ENCODE results near the gene CDC34.

Gene CDC34

DNA sequence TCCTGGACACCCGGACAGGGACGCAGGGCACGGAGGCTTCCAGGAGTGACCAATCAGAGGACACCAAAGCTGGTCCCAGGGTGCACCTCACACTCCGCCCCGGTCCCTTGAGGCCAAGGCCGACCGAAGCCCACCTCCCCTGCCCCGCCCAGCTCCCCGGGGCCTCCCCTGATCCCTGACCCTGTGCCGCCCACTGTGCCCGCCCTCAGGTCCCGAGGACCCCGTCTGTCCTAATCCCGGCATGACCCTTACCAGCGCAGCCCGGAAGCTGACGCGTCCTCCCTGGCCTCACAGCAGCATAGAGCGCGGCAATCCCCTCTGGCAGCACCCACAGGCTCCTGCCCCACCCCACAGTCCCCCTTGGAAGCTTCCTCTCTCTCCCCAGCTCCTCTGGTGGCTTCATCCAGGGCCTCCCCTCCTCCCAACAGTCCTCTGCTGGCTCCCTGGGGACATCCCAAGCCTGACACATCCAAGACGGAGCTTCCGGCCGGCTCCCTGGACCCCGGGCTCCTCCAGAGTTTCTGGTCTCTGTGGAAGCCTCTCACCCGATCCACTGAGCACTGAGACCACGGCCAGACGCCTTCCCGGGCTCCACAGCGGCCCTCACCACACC lies 7.4 kb upstream of the CDC34 start:
- peak; percentile 37 for DNase-seq

DNA sequence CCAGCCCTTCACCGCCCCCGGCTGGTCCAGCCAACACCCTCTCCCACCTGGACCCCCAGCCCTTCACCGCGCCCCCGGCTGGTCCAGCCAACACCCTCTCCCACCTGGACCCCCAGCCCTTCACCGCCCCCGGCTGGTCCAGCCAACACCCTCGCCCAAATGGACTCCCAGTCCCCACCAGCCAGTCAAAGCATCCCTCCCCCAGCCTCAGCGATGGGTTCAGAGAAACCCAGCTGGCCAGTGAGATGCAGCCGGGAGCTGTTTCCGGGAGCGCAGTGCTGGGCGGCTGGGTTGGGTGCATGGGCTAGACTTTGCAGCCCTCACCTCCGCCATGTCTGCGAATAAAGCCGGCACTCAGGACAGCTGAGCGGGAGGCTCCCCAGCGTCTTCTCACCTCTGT lies 6.5 kb upstream of the CDC34 start:
- no peak for DNase-seq

DNA sequence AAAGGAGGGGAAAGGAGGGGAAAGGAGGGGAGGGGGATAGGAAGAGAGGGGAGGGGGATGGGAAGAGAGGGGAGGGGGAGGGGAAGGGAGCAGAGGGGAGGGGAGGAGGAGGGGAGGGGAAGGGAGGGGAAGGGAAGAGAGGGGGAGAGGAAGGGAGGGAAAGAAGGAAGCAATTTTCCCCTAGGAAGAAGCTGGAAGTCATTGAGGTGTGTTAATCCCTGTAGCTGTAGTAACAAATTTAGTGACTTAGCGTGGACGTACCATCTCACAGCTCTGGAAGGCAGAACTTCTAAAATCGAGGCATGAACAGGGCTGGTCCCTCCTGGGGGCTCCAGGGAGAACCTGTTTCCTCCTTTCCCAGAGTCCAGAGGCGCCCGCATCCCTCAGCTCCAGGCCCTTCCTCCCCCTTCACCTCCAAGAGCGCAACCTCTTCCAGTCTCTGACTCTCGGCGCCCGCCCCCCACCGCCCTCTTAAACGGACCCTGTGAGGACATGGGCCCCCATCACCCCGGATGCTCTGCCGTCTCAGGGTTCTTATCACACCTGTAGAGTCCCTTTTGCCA lies 5.6 kb upstream of the CDC34 start:
- no peak for DNase-seq

DNA sequence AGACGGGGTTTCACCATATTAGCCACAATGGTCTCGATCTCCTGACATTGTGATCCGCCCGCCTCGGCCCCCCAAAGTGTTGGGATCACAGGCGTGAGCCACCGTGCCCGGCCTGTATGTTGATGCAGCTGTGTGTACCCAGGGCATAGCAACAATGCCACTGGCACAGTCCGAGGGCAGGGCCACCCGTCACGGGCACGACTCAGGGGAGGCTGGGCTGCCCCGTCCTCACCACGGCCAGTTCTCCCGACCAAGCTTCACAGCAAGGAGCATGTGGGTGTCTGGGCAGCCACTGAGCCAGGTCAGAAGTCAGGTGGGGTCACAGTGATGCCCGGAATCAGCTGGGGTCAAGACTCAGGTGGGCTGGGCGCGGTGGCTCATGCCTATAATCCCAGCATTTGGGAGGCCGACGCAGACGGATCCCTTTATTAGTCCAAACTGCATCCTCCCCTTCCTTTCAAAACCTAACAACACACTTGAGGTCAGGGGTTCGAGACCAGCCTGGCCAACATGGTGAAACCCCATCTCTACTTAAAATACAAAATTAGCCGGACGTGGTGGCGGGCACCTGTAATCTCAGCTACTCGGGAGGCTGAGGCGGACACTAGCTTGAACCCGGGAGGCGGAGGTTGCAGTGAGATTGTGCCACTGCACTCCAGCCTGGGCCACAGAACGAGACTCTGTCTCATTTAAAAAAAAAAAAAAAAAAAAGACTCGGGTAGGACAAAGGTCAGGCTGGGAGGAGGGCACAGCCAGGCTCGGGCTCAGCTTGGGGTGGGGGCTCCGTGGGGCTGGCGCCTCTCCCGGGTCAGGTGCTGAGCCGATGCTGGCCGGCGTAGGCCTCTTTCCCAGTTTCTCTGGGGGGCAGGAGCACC lies 1.2 kb upstream of the CDC34 start:
- DNase-seq, result no peak

DNA sequence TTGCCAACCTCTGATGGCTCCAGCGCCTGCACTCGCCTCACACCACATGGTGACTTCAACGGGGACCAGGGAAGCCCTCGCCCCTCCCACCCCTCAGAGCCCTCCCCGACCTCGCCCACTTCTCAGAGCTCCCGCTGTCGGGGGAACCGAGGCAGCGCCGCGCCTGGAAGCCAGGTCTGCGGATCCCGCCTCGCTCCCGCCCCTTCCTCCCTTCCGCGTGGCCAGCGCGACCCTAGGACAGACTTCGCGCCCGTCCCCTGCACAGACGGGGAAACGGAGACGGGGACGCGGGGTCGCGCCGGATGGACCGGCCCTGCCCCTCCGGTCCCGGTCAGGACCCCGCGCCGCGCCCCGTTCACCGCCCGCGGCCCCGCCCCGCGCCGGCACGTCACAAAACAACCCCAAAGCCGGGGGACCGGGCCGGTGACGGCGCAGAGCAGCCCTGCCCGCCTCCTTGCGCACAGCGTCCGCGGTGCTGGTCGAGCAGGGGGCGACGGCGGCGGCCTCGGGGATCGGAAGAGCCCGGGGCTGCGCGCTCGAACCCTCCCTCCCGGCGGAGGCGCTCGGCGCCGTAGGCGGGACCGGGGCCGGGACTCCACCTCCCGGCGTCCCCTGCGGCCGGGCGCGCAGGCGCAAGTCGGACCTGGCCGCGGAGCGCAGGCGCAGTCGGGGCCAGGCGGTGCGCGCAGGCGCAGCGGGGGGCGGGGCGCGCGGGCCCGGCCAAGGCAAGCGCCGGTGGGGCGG lies 379 bp upstream of the CDC34 start:
- DNase-seq, result peak; percentile 83

DNA sequence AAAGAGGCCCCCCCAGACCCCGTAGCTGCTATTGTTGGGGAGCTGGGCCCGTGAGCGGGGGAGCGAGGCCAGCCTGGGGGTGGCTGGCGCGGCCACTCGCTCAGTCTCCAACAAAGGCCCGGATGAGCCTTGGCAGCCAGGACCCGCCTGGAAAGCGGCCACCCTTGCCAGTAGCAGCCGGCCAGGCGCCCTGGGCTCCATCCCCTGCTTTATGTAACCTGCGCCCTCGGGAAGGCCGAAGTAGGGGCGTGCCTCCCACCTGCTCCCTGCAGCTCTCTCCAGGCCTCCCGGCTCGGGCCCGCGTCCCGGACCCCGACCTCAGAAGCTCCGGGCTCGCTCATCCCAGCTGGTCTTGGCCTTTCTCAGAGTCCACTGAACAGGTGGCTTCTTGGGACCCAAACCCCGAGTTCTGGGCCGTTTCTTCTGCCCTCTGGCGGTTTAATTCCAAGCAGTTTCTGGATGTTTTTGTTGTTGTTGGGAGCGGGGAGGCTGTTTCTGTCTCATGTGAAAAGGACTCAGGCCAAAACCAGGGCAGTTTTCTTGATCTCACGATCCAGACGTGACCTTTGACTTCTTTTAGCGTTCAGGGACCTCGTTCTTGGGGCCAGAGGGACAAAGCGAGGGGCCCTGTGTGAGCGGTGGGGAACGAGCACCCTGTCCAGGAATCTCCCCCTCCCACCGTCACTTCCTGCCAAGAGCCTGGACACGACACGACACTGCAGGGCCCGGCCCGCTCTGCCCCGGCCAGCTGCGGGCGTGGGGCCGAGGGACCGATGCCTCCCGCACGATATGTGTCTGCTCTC lies 1.2 kb downstream of the CDC34 start:
- no peak for DNase-seq

DNA sequence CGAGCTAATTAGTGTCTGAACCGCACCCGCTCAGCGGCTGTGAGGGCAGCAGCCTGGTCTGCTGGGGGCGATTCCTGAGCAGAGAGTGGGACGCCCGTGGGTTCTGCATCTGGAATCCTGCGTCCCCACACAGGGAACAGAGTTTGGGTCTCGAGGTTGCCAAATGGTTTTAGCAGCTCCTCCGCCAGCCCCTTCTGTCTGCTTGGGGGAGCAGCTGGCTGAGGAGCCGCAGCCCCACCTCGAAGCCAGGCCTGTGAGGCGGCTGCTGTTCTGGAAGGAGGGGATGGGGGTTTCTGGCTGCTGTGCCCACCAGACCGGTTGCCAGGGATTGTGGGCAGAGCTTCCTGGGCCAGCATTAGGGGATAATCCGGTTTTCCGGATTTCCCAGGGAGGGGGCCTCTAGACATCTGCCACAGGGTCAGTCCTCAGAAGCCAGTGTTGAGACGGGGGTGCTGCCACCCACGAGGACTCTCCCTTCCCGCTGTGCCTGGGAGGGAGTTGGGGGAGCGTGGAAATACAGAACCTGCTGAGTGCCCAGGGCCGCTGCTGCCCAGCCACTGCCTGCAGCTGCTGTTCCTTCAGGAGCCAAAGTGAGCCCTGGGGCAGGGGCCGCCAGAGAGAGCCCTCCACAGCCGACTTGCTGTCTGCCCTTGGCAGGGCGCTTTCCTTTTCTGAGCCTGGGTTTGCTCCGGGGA lies 2.0 kb downstream of the CDC34 start:
- no peak for DNase-seq

DNA sequence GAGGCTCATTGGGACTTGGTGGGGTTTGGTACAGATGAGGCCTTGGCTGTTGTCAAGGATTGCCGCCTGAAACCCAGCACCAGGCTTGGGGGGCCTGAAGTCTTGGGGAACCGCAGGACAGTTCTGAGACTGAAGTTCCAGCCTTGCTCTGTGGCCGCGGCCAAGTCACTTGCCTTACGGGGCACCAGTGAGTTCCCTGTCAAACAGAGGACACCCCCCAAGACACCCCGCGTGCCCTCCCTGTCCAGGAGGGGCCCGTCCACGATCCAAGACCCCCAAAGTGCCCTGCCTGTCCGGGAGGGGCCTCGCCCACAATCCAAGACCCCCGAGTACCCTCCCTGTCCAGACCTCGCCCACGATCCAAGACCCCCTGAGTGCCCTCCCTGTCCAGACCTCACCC lies 2.5 kb downstream of the CDC34 start:
- no peak for DNase-seq

DNA sequence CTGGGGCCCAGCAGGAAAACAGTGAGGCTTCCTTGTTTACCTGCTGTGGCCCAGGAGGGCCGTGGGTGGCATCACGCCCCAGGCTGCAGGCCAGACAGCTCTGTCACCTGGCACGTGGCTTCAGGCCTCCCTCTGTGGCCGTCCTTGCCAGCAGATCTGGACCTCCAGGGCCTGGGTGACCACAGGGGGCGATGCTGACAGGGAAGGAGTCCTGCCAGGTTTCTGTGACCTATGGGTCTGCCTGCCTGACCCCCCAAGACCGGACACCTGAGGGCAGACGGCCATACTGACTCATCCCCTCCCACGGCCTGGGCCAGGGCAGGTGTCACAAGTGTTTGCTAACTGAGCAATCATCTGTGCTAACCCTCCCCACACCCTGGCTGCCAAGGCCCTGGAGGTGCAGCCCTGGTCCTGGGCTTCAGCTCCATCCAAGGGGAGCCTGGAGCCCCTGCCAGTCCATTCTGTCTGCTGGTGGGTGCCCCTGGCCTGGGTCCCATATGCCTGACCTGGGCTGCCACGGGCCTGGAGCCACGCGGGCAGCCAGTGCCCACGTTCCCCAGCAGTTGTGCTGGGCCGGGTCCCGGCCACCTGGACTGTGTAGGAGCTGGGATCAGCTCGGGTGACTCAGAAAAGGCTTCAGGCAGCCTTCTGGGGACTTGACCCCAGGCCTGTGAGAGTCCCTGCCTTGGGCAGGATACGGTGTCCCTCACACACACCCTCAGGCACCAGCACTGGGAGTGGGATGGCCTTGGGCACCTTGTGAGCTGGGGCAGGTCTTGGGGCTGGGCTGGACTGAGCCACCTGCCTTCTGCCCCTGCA lies 3.7 kb downstream of the CDC34 start:
- no peak for DNase-seq

DNA sequence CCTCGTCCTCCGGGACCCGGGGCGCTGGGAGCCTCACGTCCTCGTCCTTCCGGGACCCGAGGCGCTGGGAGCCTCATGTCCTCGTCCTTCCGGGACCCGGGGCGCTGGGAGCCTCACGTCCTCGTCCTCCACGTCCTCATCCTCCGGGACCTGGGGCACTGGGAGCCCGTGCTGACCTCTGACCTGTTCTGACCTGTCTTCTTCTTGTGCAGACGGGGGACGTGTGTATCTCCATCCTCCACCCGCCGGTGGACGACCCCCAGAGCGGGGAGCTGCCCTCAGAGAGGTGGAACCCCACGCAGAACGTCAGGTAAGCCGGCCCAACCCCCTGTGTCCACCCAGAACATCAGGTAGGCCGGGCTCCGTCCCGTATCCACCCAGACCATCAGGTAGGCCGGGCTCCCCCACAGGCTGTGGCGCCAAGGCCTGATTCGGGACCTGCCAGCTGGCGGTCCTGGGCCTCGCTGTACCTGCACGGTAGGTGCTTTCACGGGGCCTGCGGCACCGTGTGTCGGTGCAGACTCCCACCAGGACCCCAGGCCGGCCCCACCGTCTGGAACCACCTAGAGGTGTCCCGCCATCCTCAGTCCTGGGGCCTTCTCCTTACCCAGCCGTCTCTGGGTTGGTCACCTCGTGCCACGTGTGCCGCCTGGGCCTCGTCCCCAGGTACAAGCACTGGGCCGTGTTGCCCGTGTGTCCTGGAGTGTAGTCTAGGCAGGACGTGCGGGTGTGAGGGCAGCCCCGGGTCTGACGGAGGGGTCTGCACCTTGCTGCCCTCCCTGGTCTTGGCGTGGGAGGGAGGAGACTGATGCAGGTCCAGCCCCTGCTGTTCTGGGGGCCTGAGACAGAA lies 4.7 kb downstream of the CDC34 start:
- no peak for DNase-seq

DNA sequence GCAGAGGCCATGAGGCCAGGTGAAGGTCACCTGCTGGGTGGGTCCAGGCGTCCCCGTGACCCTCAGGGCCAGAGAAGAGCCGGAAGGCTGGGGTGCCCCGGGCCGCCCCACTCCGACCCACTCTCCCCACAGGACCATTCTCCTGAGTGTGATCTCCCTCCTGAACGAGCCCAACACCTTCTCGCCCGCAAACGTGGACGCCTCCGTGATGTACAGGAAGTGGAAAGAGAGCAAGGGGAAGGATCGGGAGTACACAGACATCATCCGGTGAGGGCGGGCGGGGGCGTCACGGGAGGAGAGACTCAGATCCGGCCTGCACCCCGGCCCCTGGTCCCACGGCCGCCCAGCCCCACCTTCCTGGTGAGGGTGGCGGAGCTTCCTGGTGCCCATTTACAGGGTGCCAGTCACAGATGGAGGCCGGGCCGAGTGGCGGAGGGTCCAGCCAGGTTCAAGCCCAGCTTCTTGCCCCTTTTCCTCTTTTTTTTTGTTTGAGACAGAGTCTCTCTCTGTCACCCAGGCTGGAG lies 5.4 kb downstream of the CDC34 start:
- no peak for DNase-seq

DNA sequence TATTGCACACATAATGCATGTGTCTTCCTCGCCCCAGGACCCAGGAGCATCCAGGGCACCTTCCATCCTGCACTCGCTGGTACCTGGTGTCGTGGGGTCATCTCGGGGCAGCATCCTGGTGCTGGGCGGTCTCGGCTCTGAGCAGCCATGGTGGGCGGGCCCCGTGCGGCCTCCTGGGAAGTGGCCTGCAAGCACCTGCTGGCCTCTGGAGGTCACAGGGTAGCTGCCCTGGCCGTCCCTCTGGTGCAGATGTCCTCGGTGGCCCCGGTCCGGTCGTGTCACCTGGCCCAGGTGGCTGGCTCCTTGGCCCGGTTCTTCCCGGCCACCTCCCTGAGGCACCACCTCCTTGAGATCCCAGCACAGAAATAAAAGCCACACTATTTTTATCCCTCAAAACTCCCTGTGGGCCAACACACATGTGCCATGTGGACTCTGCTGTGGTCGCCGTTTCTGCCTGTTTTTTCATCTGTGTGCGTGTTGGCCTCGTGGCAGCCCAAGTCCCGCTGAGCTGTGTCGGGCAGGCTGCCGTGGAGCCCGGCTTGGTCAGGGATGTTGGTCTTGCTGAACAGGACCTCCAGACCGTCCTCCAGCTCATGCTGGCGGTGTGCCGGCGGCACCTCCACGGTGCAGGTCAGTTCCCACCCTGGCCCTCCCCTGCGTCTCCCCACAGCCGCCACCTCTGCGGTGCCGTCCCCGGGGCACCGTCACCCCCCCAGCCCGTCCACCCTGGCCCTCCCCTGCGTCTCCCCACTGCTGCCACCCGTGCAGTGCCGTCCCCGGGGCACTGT lies 7.3 kb downstream of the CDC34 start:
- no peak for DNase-seq

DNA sequence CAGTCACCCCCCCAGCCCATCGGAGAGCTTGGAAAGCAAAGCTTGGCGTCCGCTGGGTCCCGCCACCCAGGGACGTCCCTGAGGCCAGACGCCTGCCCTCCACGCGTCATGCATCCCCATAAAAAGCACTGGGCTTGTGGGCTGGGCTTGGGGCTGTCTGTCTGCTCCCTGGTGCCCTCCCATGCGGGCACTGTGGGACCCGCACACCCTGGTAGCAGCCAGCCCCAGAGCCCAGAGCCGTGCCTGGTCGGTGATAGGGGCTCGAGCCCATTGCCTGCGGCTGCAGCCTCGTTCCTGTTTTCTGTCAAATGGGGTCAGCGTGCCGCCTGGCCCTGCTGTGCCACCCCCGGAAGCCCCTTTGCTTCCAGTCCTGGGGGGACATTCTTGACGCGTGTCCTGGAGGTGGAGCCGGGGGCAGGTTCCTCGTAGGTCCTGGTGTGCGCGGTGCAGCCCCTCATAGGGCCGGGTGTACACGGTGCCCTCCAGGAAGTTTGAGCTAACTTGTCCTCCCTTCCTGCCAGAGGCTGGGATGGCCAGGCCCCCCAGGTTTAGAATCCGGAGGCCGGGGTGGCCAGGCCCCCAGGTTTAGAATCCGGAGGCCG lies 8.0 kb downstream of the CDC34 start:
- DNase-seq, result no peak

DNA sequence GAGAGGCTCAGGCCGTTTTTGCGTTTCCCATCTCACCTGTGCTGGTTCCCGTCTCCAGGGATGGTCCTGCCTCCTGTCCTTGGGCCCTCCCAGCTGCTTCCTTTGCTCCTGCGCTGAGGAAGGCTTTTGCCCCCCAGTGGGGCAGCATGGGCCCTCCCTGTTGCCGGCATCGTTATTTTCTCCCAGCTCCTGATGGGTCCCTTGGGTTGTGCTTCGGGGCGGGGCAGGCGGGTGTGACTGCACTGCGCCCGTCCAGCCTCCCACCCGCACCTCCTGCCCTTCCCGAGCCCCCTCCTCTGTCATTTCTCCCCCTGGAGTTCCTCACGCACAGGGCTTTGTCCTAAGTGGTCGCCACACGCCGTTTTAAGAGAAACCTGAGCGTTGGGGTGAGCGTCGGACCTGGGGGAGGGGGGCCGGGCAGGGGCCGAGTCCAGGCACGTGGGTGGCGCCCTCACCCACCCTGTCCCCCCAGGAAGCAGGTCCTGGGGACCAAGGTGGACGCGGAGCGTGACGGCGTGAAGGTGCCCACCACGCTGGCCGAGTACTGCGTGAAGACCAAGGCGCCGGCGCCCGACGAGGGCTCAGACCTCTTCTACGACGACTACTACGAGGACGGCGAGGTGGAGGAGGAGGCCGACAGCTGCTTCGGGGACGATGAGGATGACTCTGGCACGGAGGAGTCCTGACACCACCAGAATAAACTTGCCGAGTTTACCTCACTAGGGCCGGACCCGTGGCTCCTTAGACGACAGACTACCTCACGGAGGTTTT lies 9.5 kb downstream of the CDC34 start:
- DNase-seq, result no peak

DNA sequence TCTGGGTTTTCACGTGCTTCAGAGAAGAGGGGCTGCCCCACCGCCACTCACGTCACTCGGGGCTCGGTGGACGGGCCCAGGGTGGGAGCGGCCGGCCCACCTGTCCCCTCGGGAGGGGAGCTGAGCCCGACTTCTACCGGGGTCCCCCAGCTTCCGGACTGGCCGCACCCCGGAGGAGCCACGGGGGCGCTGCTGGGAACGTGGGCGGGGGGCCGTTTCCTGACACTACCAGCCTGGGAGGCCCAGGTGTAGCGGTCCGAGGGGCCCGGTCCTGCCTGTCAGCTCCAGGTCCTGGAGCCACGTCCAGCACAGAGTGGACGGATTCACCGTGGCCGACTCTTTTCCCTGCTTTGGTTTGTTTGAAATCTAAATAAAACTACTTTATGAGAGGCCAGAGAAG lies 10.1 kb downstream of the CDC34 start:
- DNase-seq, result no peak

DNA sequence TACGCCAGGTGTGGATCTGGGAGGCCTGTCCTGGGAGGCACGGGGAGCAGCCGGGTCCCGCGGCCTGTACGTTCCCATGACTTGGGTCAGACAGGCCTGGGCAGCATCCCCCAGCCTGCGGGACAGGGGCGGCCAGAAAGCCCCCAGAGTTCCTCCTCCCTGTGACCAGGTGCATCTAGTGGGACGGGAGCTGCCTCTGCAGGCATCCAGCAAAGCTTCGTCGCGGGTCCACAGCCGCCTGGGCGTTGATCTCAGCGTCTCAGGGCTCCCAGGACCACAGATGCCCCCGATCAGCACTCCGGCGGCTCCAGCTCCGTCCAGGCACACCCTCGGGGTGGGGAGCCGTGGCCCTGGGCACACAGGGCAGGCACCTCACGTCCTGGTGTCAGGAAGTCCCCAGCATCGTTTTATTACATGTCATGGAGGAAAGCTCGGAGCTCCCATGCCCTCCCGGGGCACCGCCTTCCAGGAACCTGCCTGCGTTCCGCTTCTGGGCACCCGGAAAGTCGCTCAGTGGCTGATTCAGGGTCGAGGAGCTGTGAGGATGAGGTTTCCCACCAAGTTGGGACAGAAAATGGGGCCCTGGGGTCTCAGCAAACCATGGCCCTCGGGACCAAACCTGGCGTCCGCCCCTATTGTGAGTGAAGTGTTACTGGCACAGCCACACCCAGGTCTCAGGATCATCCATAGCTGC lies 10.8 kb downstream of the CDC34 start:
- no peak for DNase-seq

DNA sequence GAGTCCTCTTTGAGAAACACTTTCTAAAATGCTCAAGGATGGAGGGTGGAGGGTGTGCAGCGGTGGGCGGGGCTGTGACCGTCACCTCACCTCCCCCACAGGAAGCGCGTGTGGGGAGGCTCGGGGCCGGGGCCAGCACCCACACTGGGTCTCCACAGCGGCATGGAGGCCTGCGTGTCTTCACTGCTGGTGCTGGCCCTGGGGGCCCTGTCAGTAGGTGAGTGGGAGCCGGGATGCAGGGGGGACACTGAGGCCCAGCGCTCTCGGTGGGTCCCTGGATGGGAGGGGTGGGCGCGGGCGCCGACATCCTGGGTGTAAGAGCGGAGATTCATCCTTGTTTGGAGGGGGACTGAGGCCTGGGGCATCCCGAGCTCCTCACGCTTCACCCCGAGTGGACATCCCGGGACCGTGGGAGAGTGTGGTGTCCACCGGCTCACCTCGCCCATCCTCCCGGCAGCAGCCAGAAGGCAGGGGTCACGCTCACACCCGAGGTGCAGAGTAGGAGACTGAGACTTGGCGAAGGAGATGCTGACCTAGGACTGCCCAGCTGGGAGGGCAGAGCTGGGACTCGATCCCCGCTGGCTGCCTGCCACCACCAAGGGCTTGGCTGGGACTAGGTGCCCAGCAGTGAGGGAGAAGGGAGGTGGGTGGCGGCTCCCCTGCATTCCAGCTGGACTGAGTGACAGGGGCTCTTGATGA lies 12.5 kb downstream of the CDC34 start, which contains the start of gene GZMM:
Gene GZMM (plus strand): TSS at position 144 of the 699 bp plus-strand sequence. CDS start 19 bp downstream, at position 163.
- no peak for DNase-seq

Data from NCI-H1436 (cell line).